ENCODE measurements around the gene SARDH.

GRCh38 chr9:133759146-133759900 lies 21.2 kb upstream of the SARDH start:
- TF ChIP-seq RORA (CRISPR knock-in tag; IDR thresholded peaks at IDR 0.05) (no peak), ZBTB26 (CRISPR knock-in tag; IDR thresholded peaks at IDR 0.05; ENCODE audit: borderline replicate concordance) (no peak), TAF1 (CRISPR knock-in tag; IDR thresholded peaks at IDR 0.05) (no peak), AGO1 (IDR thresholded peaks at IDR 0.05; ENCODE audit: low read depth, low read length, poor library complexity, severe bottlenecking) (no peak), ZBED4 (CRISPR knock-in tag; IDR thresholded peaks at IDR 0.05; ENCODE audit: borderline replicate concordance) (no peak), ZNF503 (CRISPR knock-in tag; IDR thresholded peaks at IDR 0.05) (no peak), CTCF (CRISPR knock-in tag; IDR thresholded peaks at IDR 0.05) (no peak), HOXA7 (CRISPR knock-in tag; IDR thresholded peaks at IDR 0.05) (no peak), HNF4A (CRISPR knock-in tag; IDR thresholded peaks at IDR 0.05) (no peak), ZNF75D (CRISPR knock-in tag; IDR thresholded peaks at IDR 0.05; ENCODE audit: borderline replicate concordance) (no peak), TOE1 (CRISPR knock-in tag; IDR thresholded peaks at IDR 0.05) (no peak)
